ENCODE measurements around the gene RFESD.

RFESD gene

DNA sequence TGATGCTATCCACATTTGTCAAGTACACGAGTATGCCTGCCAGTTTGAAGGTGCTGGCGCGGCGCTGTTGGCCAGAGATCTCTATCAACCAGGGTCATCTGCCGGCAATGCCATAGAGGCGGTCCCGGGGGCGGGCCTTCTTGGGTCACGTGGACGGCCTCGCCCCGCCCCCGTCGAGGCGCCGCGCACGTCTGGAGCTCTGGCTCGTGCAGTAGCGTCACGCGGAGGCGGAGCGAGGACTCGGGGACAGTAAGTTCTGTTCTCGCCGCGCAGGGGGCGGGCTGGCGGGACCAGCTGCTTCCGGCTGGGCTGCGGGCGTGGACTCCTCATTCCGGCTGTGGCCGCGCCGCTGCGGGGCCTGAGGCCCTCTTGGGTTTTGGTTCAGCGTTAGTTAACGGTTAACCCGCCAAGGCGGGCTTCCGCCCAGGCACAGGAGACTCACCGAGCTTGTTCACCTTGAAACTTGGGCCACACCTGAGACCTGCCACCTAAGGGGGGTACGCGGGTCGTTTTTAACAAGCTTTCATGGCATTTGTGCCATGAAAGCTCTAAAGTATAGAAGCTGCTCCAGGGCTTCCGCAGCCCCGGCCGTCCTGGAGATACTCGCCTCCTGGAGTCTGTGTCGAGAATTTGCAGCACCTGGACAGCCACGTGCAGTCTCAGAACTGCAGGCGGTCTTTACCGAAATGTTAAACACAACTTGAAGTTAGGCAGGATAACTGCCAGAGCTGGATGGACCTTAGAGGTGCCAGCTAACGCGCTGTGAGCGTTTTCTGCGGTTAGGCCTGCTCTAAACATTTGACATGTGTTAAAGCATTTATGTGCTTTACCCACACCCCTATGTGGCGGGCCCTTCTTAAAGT is at the start of gene RFESD:
TSS of gene RFESD (plus strand) at position 209 of the 863 bp plus-strand sequence. CDS start 5,495 bp downstream, outside the sequence.
- peak; percentile 94 for DNase-seq

DNA sequence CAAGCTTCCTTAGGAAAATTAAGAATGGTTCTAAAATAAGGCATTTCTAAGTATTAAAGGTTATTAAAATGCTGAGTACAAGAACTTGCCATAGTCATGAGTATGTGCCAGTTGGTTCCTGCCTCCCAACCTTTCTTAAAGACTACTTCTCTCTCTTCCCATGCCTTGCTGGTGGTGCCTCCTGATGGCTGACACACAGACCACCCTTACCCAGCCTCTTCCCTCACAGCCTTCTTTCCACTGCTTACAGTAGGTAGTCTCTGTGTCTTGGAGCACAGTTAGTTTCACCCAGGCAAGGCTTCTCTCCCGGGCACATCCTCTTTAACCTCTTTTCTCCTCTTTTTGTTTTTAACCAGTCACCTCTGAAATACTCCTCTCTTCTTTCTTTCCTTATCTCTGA is 47.3 kb upstream of the RFESD start:
- DNase-seq = no peak

DNA sequence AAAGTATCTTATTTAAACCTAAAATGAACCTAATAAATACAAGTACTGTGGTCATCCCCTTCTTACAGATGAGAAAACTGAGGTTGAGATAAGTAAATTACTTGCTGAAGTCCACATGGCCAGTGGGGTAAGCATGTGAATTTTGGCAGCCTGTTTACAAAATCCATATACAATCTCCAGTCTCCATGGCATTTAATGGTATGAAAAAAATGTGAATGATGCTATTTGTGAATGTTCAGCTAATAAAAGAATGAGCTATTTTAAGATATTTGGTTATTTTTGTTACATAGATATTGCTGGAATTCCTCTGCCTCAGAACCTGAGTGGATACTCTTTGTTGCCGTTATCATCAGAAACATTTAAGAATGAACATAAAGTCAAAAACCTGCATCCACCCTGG is 46.0 kb upstream of the RFESD start:
- no peak for DNase-seq

DNA sequence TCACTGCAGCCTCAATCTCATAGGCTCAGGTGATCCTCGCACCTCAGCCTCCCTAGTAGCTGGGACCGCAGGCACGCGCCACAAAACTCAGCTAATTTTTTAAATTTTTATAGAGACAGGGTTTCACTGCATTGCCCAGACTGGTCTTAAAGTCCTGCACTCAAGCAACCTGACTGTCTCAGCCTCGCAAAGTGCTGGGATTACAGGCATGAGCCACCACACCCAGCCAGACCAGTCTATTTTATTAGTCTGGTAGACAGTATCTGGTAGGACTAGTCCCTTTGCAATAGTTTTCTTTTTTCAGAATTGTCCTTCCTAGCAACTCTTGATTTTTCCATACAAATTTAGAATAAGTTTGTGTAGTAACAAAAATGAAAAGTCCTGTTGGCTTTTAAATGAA is 40.8 kb upstream of the RFESD start:
- no peak for DNase-seq

DNA sequence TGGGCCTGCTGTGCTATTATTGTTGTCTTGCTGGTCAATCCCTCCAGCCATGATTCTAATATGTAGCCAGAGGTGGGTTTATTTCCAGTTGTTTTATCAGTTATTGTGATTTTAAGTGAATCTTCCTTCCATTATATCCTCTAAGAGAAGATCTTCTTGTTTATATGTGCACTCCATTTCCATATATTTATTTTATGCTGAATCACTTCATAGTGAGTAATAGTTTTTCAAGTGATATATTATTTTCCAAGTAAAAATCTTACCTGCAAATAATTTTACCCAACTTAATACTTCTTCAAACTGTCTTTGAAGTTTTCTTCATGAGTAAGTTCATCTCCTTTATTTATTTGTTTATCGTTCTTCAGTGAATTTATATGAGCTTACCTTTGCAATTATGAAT is 40.2 kb upstream of the RFESD start:
- DNase-seq = no peak

DNA sequence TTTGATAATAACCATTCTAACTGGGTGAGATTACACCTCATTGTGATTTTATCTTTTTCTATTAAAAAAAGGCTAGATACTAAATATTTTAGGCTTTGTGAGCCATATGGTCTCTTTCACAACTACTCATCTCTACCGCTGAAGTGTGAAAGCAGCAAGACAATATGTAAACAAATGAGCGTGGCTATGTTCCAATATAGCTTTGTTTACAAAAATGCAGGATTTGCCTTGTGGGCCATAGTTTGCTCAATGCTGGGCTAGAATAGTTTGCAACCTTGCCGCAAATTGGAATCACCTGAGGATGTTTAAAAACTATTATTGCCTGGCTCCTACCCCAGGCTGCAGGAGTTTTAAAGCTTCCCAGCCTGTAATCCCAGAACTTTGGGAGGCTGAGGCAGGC is 36.9 kb upstream of the RFESD start:
- no peak for DNase-seq

DNA sequence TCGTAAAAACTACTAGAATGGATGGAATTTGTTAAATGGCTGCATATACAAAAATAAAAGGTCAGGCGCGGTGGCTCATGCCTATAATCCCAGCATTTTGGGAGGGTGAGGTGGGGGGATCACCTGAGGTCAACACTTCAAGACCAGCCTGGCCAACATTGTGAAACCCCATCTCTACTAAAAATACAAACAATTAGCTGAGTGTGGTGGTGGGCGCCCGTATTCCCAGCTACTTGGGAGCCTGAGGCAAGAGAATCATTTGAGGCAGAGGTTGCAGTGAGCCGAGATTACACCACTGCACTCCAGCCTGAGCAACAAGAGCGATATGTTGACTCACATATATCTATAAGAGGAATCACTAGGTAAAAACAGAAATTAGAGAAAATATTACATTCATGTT is 36.0 kb upstream of the RFESD start:
- DNase-seq = no peak

DNA sequence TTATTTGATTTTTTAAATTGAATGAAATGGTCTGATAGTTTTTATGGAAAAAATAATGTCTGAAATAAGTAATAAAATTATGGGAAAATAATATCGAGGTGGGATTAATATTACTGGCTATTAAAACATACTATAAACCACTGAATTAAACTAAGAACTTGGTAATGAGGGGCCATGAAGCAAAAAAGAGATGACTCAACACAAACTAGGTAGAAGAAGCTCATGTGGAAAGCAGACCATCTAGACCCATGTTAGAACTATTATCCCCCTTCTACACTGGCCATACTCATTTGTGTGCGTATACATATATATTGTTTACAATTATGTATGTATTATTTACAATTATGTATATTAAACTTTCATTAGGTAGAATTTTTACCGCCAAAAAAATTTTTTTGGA is 35.2 kb upstream of the RFESD start:
- no peak for DNase-seq

DNA sequence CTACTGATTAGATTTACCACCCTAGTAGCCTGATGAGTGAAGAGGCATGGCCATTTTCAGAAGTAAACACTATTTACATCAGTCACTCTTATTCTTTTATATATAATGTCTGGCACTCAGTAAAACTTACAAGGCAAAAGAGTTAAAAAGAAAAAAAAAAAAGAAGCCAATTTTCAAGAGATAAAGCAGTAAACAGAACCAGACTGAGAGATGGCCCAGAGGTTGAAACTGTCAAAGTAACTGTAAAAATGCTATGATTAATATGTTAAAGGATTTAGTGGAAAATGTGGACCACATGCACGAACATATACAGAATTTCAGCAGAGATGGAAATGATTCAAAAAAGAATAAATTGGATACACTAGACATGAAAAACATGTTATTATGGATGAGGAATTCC is 33.1 kb upstream of the RFESD start:
- no peak for DNase-seq

DNA sequence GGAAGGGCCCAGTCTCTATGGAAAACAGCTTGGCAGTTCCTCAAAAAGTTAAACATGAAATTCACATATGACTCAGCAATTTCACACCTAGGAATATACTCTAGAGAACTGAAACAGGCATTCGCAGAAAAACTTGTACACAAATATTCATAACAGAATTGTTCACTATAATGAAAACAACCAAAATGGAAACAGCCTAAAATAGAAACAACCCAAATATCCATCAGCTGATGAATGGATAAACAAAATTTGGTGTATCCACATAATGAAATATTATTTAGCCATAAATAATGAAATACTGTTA is 31.5 kb upstream of the RFESD start:
- no peak for DNase-seq

DNA sequence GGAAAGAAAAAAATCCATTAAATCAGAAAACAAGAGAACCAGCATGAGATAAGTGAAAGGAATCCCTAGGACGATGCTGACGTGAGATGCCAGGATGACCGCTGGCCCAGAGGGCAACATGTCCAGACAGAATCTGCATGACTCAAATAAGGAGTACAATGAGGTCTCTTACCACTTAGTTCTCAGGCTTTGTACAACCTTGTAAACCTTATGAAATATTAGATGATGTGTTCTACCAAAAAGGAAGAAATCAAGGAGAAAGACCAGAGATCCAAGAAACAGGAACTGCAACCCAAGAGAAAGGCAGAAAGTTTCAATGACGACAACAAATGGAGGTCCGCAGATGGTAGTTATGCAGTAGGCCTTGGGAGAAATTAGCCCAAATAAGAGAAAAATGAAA is 29.5 kb upstream of the RFESD start:
- no peak for DNase-seq

DNA sequence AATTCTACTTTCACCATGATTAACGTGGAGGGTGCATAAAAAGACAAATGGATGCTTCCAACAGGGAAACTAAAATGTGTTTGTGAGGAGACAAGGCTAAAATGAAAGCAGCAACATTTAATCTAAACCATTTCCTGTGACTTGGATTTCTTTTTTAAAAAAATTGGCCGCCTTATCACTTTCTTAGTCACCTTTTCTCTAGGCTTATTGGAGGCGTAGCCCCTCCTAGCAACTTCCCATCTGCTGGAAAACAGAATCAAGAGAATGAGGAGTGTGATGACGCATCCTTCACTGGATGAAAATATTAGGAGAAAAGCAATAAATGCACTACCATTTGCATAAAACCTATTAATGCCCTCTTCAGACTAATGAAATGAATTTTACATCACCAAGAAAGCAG is 27.5 kb upstream of the RFESD start:
- DNase-seq = no peak

DNA sequence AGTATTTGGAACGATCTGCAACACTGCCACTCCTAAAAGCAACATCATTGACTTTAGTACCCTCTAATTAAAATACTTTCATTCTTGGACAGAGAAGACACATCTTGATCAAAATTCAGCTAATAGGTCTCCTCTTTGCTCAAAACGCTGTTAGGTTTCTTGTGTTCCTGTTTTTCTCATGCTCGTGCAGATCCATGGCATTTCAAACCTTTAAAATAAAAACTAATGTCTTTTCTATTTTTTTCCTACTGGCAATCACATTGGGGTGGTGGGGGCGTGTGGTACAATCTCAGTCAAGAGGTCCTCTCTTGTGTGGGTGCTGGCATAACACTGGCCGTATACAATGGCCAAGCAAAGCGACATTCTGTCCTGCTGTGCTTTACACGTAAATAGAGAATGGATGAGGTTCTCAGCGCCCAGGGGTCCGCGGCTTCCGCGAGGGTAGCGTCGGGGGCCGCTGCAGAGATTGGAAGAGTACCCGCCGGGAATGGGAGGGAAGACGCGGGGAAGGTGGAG is 27.0 kb upstream of the RFESD start:
- no peak for DNase-seq

DNA sequence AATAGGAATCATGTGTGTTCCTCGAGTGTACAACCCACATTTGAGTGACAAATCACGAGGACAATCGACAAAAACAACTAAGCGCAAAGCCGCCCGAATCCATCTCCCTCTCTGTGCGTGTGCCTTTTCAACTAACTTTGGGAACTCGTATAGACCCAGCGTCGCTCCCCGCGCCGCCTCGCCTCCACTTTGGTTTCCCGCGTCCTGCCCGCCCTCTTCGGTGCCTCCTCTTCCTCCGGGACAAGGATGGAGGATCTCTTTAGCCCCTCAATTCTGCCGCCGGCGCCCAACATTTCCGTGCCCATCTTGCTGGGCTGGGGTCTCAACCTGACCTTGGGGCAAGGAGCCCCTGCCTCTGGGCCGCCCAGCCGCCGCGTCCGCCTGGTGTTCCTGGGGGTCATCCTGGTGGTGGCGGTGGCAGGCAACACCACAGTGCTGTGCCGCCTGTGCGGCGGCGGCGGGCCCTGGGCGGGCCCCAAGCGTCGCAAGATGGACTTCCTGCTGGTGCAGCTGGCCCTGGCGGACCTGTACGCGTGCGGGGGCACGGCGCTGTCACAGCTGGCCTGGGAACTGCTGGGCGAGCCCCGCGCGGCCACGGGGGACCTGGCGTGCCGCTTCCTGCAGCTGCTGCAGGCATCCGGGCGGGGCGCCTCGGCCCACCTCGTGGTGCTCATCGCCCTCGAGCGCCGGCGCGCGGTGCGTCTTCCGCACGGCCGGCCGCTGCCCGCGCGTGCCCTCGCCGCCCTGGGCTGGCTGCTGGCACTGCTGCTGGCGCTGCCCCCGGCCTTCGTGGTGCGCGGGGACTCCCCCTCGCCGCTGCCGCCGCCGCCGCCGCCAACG is 26.3 kb upstream of the RFESD start, which contains the start of gene GPR150:
TSS of gene GPR150 (plus strand) at position 58 of the 840 bp plus-strand sequence. CDS start at position 247, 189 bp downstream.
- peak; percentile 64 for DNase-seq

DNA sequence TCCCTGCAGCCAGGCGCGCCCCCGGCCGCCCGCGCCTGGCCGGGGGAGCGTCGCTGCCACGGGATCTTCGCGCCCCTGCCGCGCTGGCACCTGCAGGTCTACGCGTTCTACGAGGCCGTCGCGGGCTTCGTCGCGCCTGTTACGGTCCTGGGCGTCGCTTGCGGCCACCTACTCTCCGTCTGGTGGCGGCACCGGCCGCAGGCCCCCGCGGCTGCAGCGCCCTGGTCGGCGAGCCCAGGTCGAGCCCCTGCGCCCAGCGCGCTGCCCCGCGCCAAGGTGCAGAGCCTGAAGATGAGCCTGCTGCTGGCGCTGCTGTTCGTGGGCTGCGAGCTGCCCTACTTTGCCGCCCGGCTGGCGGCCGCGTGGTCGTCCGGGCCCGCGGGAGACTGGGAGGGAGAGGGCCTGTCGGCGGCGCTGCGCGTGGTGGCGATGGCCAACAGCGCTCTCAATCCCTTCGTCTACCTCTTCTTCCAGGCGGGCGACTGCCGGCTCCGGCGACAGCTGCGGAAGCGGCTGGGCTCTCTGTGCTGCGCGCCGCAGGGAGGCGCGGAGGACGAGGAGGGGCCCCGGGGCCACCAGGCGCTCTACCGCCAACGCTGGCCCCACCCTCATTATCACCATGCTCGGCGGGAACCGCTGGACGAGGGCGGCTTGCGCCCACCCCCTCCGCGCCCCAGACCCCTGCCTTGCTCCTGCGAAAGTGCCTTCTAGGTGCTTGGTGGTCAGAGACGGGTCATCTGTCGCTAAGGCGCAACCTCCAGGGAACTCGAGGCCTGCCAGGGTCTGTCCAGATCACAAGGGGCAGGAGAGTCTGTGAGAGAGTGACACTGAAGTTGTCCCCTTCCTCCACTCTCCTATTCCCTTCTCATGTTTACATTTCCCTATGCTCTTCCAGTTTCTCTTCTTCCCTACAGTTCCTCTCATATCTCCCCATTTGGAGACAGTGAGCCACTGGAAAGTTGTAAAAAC is 25.4 kb upstream of the RFESD start:
- DNase-seq = peak; percentile 40

DNA sequence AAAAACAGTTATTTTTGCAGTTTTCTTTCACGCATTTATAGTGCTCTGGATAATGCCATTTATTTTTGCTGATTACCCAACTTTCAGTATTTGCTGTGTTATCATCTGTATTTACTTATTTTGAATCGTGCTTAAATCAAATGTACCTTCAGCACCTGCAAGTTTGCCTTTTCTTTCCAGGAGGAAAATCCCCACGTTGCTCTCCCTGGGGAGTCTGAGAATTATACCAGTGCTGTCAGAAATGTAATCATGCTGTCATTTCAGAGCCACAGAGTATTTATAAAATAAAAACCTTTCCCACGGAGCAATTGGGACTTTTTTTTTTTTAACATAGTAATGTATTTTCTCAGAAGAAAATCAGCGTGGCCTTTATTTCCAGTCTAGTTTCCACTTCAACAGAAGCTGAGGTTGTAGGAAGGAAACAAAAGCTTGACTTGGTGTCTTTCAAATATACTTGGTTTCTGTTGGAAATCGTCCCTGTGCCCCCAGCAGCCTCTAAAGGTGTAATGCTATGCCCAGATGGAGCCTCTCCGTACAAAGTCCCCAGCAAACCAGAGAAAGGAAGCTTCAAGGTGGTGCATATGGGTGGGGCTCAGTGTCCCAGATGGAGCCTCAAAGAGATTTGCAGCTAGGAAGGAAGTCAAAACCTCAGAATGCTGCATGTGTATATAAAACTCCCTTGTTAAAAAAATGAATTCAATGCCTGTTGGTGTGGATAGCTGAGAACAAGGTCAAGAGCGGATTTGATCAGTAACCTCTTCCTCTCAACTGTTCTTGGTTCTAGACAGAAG is 24.5 kb upstream of the RFESD start:
- peak; percentile 10 for DNase-seq

DNA sequence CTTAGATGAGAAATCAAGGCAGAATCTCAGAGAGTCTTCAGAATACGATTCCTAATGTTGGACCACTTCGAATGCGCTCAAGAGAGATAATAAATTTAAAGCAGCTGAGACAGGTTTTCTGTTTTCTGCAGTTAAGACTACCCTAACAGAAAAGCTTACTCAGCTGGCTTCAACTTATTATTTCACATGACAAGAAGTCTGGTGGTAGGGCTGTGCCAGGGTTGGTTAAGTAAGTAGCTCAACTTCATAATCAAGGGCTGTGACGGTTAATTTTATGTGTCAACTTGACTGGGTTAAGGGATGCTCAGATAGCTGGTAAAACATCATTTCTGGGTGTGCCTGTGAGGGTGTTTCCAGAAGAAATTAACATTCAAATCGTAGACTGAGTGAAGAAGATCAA is 22.9 kb upstream of the RFESD start:
- no peak for DNase-seq

DNA sequence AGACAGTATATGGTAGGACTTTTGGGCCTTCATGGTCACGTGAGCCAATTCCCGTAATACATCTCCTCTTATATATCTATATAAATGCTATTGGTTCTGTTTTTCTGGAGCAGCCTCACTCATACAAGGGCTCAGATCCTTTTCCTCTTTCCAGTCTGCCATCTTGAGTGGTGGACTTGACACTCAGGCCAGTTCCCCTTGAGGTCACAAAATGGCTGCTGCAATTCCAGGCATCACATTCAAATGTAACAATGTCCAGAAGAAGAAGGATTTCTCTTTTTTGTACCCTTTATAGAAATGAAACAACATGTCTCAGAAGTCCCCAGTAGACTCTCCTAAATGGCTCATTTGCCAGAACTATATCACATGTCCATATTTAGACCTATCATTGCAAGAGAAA is 22.2 kb upstream of the RFESD start:
- DNase-seq = no peak

DNA sequence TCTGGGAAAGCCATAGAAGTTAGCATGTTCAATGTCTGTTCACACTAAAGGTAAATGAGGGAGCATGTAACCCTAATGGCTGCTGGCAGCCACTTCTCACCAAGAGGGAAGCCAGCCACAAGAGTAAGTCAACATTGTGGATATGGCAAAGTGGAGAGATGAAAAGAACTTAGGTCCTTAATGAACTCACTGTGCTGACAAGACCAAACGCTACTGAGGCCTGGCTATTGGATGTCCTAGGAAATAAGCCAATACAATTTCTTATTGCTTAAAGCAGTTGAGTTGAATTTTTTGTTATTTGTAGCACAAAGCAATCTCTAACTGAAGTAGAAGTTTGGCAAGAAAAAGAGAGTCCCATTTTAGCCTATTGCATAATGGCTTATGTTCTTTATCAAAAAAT is 19.9 kb upstream of the RFESD start:
- DNase-seq = no peak

DNA sequence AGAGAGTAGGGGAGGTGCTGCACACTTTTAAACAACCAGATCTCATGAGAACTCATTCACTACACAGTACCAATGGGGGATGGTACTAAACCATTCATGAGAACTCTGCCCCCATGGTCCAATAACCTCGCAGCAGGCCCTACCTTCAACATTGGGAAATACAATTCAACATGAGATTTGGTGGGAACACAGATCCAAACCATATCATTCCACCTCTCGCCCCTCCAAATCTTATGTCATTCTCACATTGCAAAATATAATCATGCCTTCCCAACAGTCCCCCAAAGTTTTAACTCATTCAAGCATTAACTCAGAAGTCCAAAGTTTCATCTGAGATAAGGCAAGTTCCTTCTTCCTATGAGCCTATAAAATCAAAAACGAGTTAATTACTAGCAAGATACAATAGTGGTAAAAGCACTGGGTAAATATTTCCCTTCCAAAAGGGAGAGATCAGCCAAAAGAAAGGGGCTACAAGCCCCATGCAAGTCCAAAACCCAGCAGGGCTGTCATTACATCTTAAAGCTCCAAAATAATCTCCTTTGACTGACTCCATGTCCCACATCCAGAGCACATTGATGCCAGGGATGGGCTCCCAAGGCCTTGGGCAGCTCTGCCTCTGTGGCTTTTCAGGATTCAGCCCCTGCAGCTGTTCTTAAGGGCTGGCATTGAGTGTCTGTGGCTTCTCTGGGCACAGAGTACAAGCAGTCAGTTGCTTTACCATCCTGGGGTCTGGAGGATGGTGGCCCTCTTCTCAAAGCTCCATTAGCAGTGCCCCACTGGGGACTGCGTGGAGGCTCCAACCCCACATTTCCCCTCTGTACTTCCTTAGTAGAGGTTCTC is 18.4 kb upstream of the RFESD start:
- no peak for DNase-seq

DNA sequence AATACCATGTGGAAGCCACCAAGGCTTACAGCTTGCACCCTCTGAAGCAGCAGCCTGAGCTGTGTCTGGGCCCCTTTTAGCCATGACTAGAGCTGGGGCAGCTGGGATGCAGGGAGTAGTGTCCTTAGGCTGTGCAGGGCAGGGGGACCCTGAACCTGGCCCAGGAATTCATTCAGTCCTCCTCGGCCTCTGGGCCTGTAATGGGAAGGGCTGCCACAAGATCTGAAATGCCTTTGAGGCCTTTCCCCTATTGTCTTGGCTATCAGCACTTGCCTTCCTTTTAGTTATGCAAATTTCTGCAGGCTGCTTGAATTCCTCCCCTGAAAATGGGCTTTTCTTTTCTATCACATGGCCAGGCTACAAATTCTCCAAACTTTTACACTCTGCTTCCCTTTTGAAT is 17.6 kb upstream of the RFESD start:
- no peak for DNase-seq

All from stimulated activated CD4-positive, alpha-beta T cell treated with anti-CD3 and anti-CD28 coated beads, Interleukin-4, amount 100 ng/mL, for 24 hours (primary cell).